Hepatocyte (in vitro differentiated cells): ENCODE measurements around the gene ARL15. TPM values are rescaled to one million over a fixed set of nuclear protein-coding genes. Genes with fewer than 3 reads are reported as not detected.

Experiments
- DNase-seq: peaks from one replicate; pipeline ENCODE4 v3.0.0-alpha.2; 2016; ENCODE audit warnings: low spot score
- H2AFZ ChIP-seq: fragments of 200-600 bp; sonication (generic); 2 replicates; pipeline ENCODE4 v1.6.0; 2016; ENCODE audit warnings: antibody characterized with exemption, mild to moderate bottlenecking
- H3K27ac ChIP-seq: fragments of 200-600 bp; sonication (generic); 2 replicates; pipeline ENCODE4 v1.5.1; 2016; ENCODE audit warnings: mild to moderate bottlenecking
- H3K27me3 ChIP-seq: fragments of 200-600 bp; sonication (generic); 2 replicates; pipeline ENCODE4 v1.6.1; 2016
- H3K36me3 ChIP-seq: fragments of 200-600 bp; sonication (generic); replicated peaks from 2 replicates; pipeline ENCODE4 v1.5.1; 2016; ENCODE audit warnings: low read depth; ENCODE audit not compliant: insufficient read depth
- H3K4me1 ChIP-seq: fragments of 200-600 bp; sonication (generic); 2 replicates; pipeline ENCODE4 v1.5.1; 2016; ENCODE audit warnings: mild to moderate bottlenecking, moderate library complexity; ENCODE audit not compliant: insufficient read depth
- H3K4me2 ChIP-seq: fragments of 200-600 bp; sonication (generic); 2 replicates; pipeline ENCODE4 v1.6.0; 2016
- H3K4me3 ChIP-seq: fragments of 200-600 bp; sonication (generic); 2 replicates; pipeline ENCODE4 v1.5.1; 2016; ENCODE audit warnings: mild to moderate bottlenecking
- H3K79me2 ChIP-seq: fragments of 200-600 bp; sonication (generic); 2 replicates; pipeline ENCODE4 v1.6.0; 2017; ENCODE audit warnings: mild to moderate bottlenecking
- H3K9me2 ChIP-seq: fragments of 200-600 bp; sonication (generic); replicated peaks from 2 replicates; pipeline ENCODE4 v1.6.0; 2017; ENCODE audit warnings: mild to moderate bottlenecking; ENCODE audit not compliant: insufficient read depth
- H3K9me3 ChIP-seq: fragments of 200-600 bp; sonication (generic); 2 replicates; pipeline ENCODE4 v1.5.1; 2016; ENCODE audit warnings: low read depth, mild to moderate bottlenecking
- H4K20me1 ChIP-seq: fragments of 200-600 bp; sonication (generic); 2 replicates; pipeline ENCODE4 v1.6.0; 2016; ENCODE audit warnings: mild to moderate bottlenecking; ENCODE audit not compliant: insufficient read depth, poor library complexity, severe bottlenecking
- EZH2 ChIP-seq: fragments of 200-600 bp; sonication (generic); IDR thresholded peaks from 2 replicates; pipeline ENCODE4 v1.6.1; 2016; ENCODE audit warnings: antibody characterized with exemption, mild to moderate bottlenecking, borderline replicate concordance
- EZH2phosphoT487 ChIP-seq: fragments of 200-600 bp; sonication (generic); IDR thresholded peaks from one replicate; pipeline ENCODE4 v1.6.1; 2018; ENCODE audit warnings: antibody characterized with exemption, mild to moderate bottlenecking, low read depth, moderate library complexity; ENCODE audit not compliant: unreplicated experiment, severe bottlenecking
- WGBS: methylation state at CpG from one replicate; pipeline ENCODE4 v1.1.6; 2016; ENCODE audit warnings: low lambda C conversion rate; ENCODE audit errors: missing lambda C conversion rate; 5-methylcytosine and 5-hydroxymethylcytosine counted together
- polyA plus RNA-seq: library from polyadenylated mRNA; unstranded; fragments of >200 nt; fragmentation: Nextera tagmentation; extraction: Ambion mirVana; gene quantifications from 2 replicates; pipeline ENCODE4 v1.2.1, GENCODE V29; 2016
- total RNA-seq: library from RNA; depleted of rRNA; stranded (reverse); fragments of >200 nt; gene quantifications from 2 replicates; pipeline ENCODE4 v1.2.3, GENCODE V29; 2014
- TF ChIP-seq, protein P1 (sequence below): fragments of 200-600 bp; sonication (generic); IDR thresholded peaks from 2 replicates; pipeline ENCODE4 v1.5.1; 2016; ENCODE audit warnings: antibody characterized with exemption, mild to moderate bottlenecking; ENCODE audit not compliant: poor library complexity

Gene ARL15
- total and polyA plus RNA-seq, 2 experiments from 2014 or later: 13.3 to 66.3 TPM

- TF ChIP-seq EZH2: no peak
- no peak for TF ChIP-seq EZH2phosphoT487
- TF ChIP-seq, protein P1, sequence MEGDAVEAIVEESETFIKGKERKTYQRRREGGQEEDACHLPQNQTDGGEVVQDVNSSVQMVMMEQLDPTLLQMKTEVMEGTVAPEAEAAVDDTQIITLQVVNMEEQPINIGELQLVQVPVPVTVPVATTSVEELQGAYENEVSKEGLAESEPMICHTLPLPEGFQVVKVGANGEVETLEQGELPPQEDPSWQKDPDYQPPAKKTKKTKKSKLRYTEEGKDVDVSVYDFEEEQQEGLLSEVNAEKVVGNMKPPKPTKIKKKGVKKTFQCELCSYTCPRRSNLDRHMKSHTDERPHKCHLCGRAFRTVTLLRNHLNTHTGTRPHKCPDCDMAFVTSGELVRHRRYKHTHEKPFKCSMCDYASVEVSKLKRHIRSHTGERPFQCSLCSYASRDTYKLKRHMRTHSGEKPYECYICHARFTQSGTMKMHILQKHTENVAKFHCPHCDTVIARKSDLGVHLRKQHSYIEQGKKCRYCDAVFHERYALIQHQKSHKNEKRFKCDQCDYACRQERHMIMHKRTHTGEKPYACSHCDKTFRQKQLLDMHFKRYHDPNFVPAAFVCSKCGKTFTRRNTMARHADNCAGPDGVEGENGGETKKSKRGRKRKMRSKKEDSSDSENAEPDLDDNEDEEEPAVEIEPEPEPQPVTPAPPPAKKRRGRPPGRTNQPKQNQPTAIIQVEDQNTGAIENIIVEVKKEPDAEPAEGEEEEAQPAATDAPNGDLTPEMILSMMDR: no peak
- Histone ChIP-seq H3K79me2 (peaks cover 27% of the 10 kb centered on the region), H3K4me3 (no peak overlapping the region), H3K27me3 (no peaks in the 10 kb centered on the region), H4K20me1 (no peaks in the 10 kb centered on the region), H2AFZ (no peak overlapping the region), H3K36me3 (no peaks in the 10 kb centered on the region), H3K4me1 (peaks cover 9% of the 10 kb centered on the region), H3K4me2 (no peak overlapping the region), H3K9me3 (no peaks in the 10 kb centered on the region), H3K9me2 (no peaks in the 10 kb centered on the region), H3K27ac (no peak overlapping the region)
- WGBS: 89% methylated on average over 6 of the region's 6 CpGs
- DNase-seq: no peak
These were observed 134.1 kb downstream of the ARL15 start for GRCh38 chr5:54176066-54176830.

DNA sequence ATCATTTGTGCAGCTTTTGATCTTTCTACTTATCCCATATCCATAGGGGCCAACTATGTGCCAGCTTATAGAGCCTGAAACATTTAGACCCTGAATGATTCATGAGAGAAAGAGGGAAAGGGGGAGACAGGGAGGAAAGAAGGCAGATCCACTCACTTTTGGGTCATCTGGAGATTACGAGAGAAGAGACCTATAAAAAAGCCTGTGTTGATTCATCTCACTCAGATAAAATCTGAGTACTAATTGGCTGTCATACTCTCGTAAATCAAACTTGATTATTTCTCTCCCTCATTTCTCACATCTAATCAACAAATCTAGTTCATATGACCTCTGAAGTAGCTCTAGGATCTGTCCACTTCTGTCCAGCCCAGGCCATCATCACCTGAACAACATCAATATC is 137.1 kb downstream of the ARL15 start:
- Histone ChIP-seq H3K4me1 (no peaks in the 10 kb centered on the region), H3K27me3 (no peaks in the 10 kb centered on the region), H3K36me3 (no peaks in the 10 kb centered on the region), H2AFZ (no peak overlapping the region), H3K27ac (no peak overlapping the region), H3K9me3 (no peaks in the 10 kb centered on the region), H3K9me2 (no peaks in the 10 kb centered on the region), H3K4me3 (no peak overlapping the region), H3K79me2 (peaks cover 25% of the 10 kb centered on the region), H4K20me1 (no peaks in the 10 kb centered on the region), H3K4me2 (no peak overlapping the region)
- no peak for DNase-seq
- 77% methylated on average over 2 of the region's 2 CpGs for WGBS
- TF ChIP-seq EZH2phosphoT487 (no peak), EZH2 (no peak)
- TF ChIP-seq, protein P1: no peak

DNA sequence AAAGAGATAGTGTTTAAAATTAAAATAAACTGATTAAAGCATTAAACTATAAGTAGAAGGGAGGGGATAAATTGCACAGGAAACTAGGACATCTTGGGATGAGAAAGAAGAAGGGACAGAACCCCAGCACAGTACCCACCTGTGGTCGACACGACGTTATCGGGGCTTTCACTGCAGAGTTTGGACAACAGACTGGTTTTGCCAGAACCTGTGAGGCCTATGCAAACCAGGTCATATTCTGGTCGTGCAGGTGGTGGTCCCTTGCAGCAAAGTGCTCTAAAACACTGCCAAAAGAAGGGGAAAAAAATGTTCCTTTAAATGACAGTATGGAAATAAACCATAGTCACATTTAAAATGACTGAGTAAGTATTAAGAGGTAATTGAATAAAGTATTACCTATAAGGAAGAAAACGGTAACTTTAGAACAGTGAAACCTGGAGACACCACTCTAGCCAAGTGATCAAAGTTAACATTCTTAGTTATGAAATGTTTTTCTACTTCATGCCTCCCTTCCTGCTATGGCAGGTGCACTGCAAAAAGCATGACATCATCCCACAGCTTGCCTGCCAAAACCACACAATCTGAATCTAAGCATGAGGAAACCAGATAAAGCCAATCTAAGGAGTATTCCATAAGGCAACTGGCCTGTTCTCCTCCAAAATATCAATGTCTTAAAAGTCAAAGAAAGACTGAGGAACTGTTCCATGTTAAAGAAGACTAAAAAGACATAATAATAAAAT is 138.6 kb downstream of the ARL15 start:
- WGBS: 97% methylated on average over 6 of the region's 6 CpGs
- TF ChIP-seq EZH2phosphoT487 (no peak), EZH2 (no peak)
- TF ChIP-seq, protein P1: no peak
- no peak overlapping the region for H3K4me3 ChIP-seq
- H3K4me2 ChIP-seq: no peak overlapping the region
- no peak for DNase-seq
- H4K20me1 ChIP-seq: no peaks in the 10 kb centered on the region
- H3K9me2 ChIP-seq: no peaks in the 10 kb centered on the region
- H3K79me2 ChIP-seq: peaks cover 21% of the 10 kb centered on the region
- no peaks in the 10 kb centered on the region for H3K9me3 ChIP-seq
- no peak overlapping the region for H2AFZ ChIP-seq
- H3K27me3 ChIP-seq: no peaks in the 10 kb centered on the region
- H3K4me1 ChIP-seq: no peaks in the 10 kb centered on the region
- no peaks in the 10 kb centered on the region for H3K36me3 ChIP-seq
- no peak overlapping the region for H3K27ac ChIP-seq
